Gastroesophageal sphincter (tissue), 3 donors: Measurements from ENCODE around the gene CBX8.

Experiments used
- EP300 ChIP-seq: sonication (generic); formaldehyde crosslinking; IDR thresholded peaks from one replicate; pipeline ENCODE4 v1.6.1; 2017; ENCODE audit warnings: antibody characterized with exemption, mild to moderate bottlenecking
- POLR2A ChIP-seq, 2 donors: fragments of 450-650 bp; IDR thresholded peaks; one replicate each; pipeline ENCODE4 v1.6.1; 2017; ENCODE audit warnings: antibody characterized with exemption in 2 of 2, mild to moderate bottlenecking in 2 of 2, moderate library complexity in 1 of 2
- POLR2AphosphoS5 ChIP-seq: sonication (generic); formaldehyde crosslinking; IDR thresholded peaks from one replicate; pipeline ENCODE4 v1.6.1; 2017; ENCODE audit warnings: antibody characterized with exemption
- TF ChIP-seq, protein P1 (sequence below), 4 experiments: fragments of 200-600 bp in 2 of 4; fragments of 450-650 bp in 2 of 4; sonication (generic) in 1 of 4; IDR thresholded peaks; one replicate each; pipeline ENCODE4 v1.5.1; 2017 to 2019; ENCODE audit warnings: antibody characterized with exemption in 4 of 4, mild to moderate bottlenecking in 2 of 4, moderate library complexity in 2 of 4

DNA sequence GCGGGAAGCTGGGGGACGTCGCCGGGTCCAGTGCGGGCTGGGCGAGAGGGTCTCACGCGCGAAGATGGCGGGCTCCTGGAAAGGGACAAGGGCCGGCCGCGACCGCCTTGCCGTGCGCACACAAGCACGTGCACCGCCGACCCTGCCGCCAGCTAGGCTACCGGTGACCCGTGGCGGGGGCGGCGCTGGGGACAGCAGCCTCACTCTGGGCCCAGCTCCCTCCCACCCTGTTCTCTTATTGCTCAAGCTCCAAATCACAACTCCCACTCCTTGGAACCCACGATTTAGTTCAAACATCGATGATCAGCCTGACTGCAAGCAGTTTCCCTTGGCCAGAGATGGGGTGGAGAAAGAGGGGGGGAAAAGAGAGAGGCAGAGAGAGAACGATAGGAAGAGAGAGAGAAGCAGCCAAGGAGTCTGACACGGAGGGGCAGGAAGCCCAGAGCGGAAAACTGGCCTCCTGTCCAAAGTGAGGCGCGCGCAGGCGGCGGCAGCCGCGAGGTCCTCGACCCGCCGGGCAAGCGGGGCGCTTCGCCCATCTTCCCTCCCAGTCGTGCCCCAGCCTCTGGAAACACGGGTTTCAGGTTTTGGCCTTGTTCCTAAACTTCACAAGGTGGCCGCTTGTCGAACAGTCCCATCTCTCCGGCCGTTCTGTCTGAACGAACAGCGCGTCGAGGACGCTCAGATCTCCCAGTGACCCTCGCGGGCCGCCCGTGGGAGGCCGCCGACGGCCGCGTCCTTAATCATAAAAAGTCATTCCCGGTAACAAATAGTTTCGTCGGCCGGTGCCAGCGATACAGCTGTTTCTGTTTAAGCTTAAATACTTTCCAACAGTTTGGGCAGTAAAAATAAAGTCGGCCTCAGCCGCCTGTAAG lies 1.7 kb upstream of the CBX8 start:
- TF ChIP-seq, protein P1, sequence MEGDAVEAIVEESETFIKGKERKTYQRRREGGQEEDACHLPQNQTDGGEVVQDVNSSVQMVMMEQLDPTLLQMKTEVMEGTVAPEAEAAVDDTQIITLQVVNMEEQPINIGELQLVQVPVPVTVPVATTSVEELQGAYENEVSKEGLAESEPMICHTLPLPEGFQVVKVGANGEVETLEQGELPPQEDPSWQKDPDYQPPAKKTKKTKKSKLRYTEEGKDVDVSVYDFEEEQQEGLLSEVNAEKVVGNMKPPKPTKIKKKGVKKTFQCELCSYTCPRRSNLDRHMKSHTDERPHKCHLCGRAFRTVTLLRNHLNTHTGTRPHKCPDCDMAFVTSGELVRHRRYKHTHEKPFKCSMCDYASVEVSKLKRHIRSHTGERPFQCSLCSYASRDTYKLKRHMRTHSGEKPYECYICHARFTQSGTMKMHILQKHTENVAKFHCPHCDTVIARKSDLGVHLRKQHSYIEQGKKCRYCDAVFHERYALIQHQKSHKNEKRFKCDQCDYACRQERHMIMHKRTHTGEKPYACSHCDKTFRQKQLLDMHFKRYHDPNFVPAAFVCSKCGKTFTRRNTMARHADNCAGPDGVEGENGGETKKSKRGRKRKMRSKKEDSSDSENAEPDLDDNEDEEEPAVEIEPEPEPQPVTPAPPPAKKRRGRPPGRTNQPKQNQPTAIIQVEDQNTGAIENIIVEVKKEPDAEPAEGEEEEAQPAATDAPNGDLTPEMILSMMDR (IDR thresholded peaks at IDR 0.05) = no peak
- no peak for TF ChIP-seq POLR2A (IDR thresholded peaks at IDR 0.05)
- no peak for TF ChIP-seq EP300
- TF ChIP-seq POLR2AphosphoS5 = no peak
